HG03342 (cell line): ENCODE measurements around the gene OR2T5.
"Not testable (repeated sequence)": the region's sequence is repeated elsewhere in the genome, so short reads cannot be mapped to it uniquely, and the experiment has no call there.

Source experiments
- ATAC-seq: cut with Tn5 transposase; IDR thresholded peaks from one replicate; pipeline ENCODE4 v1.9.1; 2021; ENCODE audit warnings: mild to moderate bottlenecking, moderate library complexity; ENCODE audit not compliant: unreplicated experiment

Gene OR2T5

DNA sequence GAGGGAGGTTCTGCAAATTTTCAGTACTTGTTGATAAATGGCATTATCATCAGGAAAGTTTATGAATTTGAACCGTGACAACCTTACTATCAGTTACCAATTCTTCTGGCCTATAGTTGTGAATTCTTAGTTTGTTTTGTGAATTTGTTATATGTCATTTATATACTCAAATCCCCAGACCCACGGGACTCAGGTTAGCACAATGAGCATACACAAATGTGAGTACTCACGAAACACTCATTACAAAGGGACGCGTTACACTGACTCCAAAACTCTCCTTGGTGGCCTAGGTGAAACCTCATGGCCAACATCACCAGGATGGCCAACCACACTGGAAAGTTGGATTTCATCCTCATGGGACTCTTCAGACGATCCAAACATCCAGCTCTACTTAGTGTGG, at the start of gene OR2T5:
OR2T5 (plus strand) TSS at position 301 of the 400 bp plus-strand sequence; CDS start at position 301, 0 bp downstream.
- ATAC-seq, result not testable (repeated sequence)

DNA sequence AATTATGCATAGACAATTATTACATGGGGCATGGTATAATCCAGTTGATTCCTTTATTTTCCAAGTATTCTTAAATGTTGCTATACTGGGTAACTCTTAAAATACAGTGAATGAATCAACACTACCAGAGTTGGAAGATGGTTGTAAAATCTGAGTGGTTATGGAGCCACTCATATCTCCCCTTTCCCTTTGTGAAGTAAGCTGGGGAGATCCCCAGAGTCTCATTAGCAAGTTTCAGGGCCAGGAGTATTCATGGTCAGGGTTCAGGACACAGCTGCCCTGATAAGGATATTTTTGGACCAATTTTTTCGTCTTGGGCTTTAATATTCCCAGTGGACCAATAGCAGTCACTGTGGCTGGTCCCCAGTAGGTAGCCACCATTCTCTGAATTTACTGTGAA, 49.7 kb upstream of the OR2T5 start:
- peak; percentile 38 for ATAC-seq

GRCh38 chr1:248439283-248439682, 49.1 kb upstream of the OR2T5 start:
- ATAC-seq, result not testable (repeated sequence)

- ATAC-seq, result not testable (repeated sequence)
Observed at GRCh38 chr1:248442500-248443277, 45.7 kb upstream of the OR2T5 start.

DNA sequence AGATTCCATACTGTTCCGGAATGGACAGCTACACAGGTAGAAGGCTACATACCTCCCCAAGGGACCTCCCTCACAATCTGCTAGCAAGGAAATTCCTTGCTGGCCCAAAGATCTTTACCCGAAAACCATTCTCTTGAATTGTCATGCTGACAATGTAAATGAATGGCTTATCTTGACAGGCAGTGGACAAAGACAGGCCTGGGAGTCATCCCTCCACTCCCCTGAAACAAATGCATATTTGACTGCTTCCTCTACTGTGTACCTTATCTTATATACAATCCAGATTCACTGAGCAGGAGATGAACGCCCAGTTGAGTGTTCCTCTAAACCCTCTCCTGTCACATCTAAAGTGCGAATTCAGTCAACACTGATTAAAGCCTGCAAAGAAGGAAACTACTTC, 43.8 kb upstream of the OR2T5 start:
- ATAC-seq, result not testable (repeated sequence)

- not testable (repeated sequence) for ATAC-seq
Observed at GRCh38 chr1:248445399-248445798, 43.0 kb upstream of the OR2T5 start, which contains the start of gene OR2T2. Gene OR2T2 (plus strand): TSS chr1:248445637. CDS start chr1:248452798, 7,161 bp downstream.

GRCh38 chr1:248448409-248449074, 39.8 kb upstream of the OR2T5 start:
- peak; percentile 63 for ATAC-seq

DNA sequence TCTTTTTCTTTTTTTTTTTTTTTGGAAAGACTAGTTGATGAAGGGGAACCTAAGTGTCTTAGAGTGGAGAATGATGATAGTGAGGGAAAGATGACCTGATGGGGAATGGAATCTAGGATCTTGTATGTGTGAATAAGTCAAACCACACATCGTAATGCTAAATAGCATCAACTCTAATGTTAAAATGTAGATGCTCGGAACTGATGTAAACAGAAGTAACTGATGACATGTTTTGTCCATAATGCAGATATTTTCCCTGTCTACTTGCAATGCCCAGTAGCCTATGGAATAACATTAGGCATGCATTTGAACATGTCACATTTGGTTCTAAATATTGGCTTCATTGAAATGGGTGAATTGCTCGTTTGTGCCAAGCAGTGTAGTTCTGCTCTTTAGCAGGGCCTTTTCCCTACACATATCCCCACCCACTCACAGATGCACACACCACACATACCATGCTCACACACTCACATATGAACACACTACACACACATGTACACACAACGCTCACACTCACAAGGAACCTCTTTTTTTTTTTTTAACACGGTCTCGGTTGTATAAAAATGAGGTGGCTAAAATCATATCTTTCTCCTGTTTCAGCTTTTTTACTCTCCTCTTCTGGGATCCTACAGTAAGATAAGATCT, 38.4 kb upstream of the OR2T5 start:
- peak; percentile 1 for ATAC-seq

DNA sequence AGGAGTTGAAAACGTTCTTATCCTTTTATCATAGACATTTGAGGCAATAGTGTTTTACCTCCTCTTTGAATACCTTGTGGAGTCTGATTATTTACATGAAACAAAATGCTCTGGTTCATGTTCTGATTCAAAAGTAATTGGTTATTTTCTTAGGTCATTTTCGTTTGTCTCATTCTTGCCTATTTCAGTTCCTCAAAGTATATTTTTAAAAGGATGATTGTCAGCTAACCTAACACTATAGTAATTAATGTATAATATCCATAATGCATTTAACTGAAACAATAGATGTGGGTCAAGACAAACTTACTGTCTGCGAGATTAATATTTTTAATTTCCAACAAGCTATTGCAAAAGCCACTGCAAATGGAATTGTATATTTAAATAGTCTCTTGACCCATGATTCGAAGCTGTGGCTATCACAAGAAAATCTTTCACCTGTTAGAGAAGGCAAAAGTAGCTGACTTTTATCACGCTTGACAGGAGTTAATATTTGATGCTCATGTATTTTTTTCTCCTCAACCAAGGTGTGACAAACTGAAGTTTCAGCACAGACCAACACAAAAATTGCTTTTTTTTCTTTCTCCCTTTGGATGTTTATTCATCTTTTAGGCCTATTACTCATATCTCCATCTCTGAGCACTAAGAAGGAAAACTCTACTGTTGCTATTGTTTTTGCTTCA, 37.8 kb upstream of the OR2T5 start:
- ATAC-seq, result peak; percentile 54

- not testable (repeated sequence) for ATAC-seq
Observed at GRCh38 chr1:248453619-248454018, 34.8 kb upstream of the OR2T5 start.

- ATAC-seq, result not testable (repeated sequence)
Observed at GRCh38 chr1:248455045-248455444, 33.3 kb upstream of the OR2T5 start.

- not testable (repeated sequence) for ATAC-seq
Observed at GRCh38 chr1:248456635-248457034, 31.8 kb upstream of the OR2T5 start.

- ATAC-seq, result not testable (repeated sequence)
Observed at GRCh38 chr1:248459117-248459516, 29.3 kb upstream of the OR2T5 start.

DNA sequence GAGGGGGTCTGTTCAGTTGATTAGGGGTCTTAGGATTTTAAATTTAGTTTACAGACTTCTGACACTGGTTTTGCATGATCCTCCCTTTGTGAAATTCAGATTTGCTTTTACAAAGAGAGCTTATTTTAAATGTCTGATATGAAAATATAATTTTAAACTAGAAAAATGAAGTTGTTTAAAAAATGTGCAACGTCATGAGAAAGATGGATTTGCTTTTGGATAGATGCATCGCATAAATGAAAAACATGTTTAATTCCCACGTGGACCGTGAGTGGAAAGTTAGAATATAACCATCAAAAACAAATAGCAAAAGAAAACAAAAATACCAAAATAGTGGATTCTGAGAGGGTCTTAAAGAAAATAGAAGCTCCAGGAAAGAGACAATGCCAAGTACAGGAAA, 17.2 kb upstream of the OR2T5 start:
- ATAC-seq, result no peak

DNA sequence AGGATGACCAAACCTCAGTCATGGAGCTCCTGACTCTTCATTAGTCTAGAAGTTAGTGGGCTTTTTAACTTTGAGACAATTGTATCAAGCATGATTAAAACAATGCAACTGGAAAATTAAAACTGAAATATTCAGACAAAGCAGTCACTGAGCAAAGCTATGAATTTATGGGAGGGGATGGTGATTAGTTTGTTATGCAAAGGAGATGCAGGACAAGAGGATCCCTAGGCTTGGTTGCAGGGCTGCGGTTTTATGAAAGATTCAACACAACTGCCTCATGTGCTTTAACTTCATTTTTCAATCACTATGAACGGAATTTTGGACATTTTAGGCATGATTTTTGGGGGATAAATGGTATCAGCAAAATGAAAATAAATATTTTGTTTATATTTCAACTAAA, 16.3 kb upstream of the OR2T5 start:
- ATAC-seq, result not testable (repeated sequence)

DNA sequence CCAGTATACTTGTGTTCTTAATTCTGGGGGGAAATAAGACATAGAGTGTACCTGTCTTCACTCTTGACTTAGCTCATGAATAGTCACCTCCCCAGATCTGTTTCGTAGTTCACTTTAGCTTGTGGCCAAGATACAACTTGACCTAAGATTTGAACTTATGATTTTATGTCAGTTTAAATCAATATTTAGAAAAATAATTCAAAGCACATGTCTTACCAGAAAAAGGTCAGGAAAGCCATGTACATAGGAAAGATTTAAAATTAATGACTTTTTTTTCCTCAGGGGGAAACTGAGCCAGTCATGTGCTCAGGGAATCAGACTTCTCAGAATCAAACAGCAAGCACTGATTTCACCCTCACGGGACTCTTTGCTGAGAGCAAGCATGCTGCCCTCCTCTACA, 15.3 kb upstream of the OR2T5 start, which contains the start of gene OR2T3:
OR2T3 (plus strand) TSS at position 301 of the 400 bp plus-strand sequence; CDS start at position 301, 0 bp downstream.
- not testable (repeated sequence) for ATAC-seq

DNA sequence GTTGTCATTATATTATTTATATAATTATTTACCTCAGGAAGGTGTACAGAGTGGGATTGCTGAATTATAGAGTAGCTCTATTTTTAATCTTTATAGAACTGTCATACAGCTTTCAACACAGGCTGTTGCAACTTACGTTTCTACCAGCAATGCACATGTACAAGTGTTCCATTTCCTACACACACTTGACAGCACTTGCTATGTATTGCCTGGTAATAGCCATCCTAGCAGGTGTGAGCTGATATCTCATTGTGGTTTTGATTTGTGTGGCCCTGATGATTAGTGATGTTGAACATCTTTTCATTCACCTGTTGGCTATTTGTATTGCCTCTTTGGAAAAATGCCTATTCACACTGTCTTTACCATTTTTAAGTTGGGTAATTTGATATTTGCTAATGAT, 12.7 kb upstream of the OR2T5 start:
- peak; percentile 48 for ATAC-seq

GRCh38 chr1:248481686-248482579, 6.5 kb upstream of the OR2T5 start:
- peak; percentile 86 for ATAC-seq

DNA sequence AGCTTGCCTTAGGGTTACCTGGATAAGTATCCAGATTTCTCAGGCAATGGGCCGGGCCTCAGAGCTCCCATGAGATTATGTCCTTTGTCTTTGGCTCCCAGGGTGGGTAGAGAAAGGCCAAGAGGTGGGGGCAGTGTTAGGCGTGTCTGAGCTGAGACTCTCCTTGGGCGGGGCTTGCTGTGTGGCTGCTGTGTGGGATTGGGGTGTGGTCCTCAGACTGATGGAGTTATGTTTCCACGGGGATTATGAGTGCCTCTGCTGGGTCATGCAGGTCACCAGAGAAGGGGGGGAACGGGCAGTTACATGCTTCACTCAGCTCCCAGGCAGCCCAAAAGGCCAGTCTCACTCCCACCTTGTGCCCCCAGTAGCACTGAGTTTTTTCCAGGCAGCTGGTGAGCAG, 8.3 kb downstream of the OR2T5 start:
- not testable (repeated sequence) for ATAC-seq
